ENCODE results near the gene ANXA8L1. TPM values are rescaled to one million over a fixed set of nuclear protein-coding genes. Genes with fewer than 3 reads are reported as not detected.
"Not testable (repeated sequence)": the region's sequence is repeated elsewhere in the genome, so short reads cannot be mapped to it uniquely, and the experiment has no call there.

ANXA8L1 gene
- total RNA-seq, 1 donor from 2014 or later, result 1.7 TPM

DNA sequence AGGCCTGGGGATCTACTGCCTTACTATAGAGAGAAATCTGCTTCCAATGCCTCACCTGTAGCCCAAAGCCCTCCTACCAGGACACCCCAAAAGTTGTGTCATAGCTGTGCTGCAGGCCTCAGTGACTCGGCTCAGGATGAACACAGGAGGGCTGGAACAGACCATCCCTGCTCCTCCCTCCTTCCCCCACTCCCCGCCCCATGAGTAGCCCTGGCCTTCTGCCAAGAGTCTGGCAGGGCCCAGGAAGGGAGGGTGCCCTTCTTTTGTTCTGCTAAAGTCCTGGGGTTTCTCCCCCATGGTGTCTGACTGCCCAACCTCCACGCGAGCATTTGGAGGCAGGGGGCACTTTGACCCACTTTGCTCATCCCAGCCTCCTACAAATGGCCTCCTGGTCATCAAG, 65.4 kb downstream of the ANXA8L1 start:
- not testable (repeated sequence) for H3K4me3 ChIP-seq (ENCODE audit: low read depth, low read length); DNase-seq (ENCODE audit: low read depth)

Other genes with a start within 250 kb of the ANXA8L1 start
- gene ANTXRL, start 88.8 kb upstream of the ANXA8L1 start, total RNA-seq, result not detected in 2 replicates
- gene NPY4R, start 90.2 kb downstream of the ANXA8L1 start, total RNA-seq, result not detected in 2 replicates
- gene GPRIN2, start 180.9 kb downstream of the ANXA8L1 start, total RNA-seq, result 4.5 and 9.1 TPM in 2 replicates
- 0.14 TPM in 1 of 2 replicates, not detected in the other for gene SYT15, start 203.4 kb downstream of the ANXA8L1 start, total RNA-seq